GM19455 (cell line): ENCODE measurements around the gene AOX1.
"Not testable (repeated sequence)": the region's sequence is repeated elsewhere in the genome, so short reads cannot be mapped to it uniquely, and the experiment has no call there.

ENCODE experiments used
- ATAC-seq: cut with Tn5 transposase; IDR thresholded peaks from one replicate; pipeline ENCODE4 v1.9.1; 2021; ENCODE audit not compliant: unreplicated experiment

Gene AOX1

GRCh38 chr2:200585730-200586643 lies at the start of gene AOX1:
TSS of gene AOX1 (plus strand) at chr2:200586014. CDS start at chr2:200586109, 95 bp downstream.
- no peak for ATAC-seq

DNA sequence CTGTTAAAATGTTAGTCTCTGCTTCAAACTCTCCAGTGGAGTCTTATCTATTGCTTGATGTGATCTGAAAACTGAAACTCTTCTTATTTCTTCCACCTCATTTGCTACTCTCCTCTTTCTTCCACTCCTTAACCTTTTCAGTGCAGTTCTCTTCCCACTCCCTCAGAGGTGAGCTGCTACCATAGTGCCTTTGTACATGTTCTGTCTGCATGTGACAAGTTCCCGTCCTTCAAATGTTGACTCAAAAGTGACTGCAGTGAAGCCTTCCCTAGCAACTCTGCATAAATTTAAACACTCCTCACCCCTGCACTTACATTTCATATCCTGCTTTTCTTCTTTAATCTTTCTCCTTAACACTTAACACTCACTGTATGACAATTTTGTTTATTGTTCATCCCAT lies 47.7 kb upstream of the AOX1 start:
- ATAC-seq, result no peak

GRCh38 chr2:200540793-200541192 lies 45.0 kb upstream of the AOX1 start:
- no peak for ATAC-seq

GRCh38 chr2:200566596-200566995 lies 19.2 kb upstream of the AOX1 start:
- ATAC-seq, result not testable (repeated sequence)

- no peak for ATAC-seq
These were observed 17.9 kb upstream of the AOX1 start for GRCh38 chr2:200567932-200568331.

- no peak for ATAC-seq
These were observed 9.9 kb upstream of the AOX1 start for GRCh38 chr2:200575957-200576356.

GRCh38 chr2:200577027-200577426 lies 8.8 kb upstream of the AOX1 start:
- no peak for ATAC-seq

- no peak for ATAC-seq
These were observed 7.0 kb upstream of the AOX1 start for GRCh38 chr2:200578778-200579177.

DNA sequence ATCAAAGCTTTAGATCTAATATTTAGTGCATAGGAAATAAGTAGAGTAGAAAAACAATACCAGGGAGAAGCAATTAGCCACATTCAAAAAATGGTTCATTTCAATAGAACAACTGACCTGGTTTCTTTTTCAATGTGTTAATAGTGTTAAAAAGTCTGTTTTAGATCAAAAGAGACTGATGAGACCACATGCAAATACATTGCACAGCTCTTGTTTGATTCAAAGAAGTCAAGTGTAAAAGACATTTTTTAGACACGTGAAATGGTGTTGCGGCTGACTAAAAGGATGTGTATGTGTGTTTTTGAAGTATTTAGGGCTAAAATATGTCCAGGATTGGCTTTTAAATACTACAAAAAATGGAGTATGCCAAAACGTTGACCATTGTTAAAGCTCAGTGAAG lies 1.2 kb upstream of the AOX1 start:
- ATAC-seq, result no peak

- no peak for ATAC-seq
These were observed 479 bp upstream of the AOX1 start for GRCh38 chr2:200585340-200585729.

GRCh38 chr2:200586644-200586975 lies 796 bp downstream of the AOX1 start:
- ATAC-seq, result no peak

- no peak for ATAC-seq
These were observed 1.3 kb downstream of the AOX1 start for GRCh38 chr2:200587007-200587616.

DNA sequence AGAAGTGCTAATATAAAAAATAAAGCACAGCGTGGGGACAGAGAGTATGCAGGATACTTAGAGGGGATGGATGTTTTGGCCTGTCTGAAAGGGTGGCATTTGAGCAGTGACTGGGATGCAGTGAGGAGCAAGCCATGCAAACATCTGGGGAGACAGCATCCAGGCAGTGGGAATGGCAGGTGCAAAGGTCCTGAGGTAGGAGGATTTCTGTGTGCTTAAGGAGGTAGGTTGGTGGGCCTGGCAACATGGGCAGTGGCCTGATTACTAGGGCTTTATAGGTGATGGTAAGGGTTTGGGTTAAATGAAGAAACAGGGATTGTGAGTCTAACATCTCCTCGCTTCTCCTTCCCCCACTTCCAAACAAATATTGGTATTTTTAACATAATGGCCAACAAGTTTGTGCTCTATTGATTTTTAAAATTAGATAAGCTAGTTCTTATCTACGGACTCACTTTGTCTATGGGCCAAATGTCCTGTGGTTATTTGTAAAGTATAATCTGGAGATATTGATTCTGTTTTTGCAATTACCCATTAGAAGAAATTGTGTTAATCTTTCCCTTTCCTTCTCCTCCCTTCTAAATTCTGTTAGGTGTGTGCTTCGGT lies 2.4 kb downstream of the AOX1 start:
- no peak for ATAC-seq

- no peak for ATAC-seq
These were observed 4.3 kb downstream of the AOX1 start for GRCh38 chr2:200590090-200590489.

GRCh38 chr2:200591308-200591707 lies 5.5 kb downstream of the AOX1 start:
- ATAC-seq, result no peak

GRCh38 chr2:200592406-200593075 lies 6.7 kb downstream of the AOX1 start:
- ATAC-seq, result no peak

DNA sequence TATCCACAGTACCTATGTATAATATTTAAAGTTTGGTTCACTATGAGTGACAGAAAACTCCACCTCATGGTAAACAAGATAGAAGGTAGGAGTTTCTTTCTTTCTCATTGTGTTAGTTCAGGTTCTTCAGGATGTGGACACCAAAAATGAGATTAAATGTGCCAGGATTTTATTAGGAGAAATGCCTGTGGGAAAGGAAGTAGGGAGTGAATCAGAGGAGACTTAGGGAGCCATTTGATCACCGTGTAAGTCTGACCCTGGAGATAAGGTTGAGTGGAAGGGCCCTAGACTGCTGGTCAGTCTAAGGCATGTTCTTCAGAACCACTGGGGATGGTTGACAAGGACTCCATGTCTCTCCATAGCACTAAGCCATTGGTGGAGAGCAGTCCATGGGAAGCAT lies 8.1 kb downstream of the AOX1 start:
- ATAC-seq, result no peak

GRCh38 chr2:200595913-200596312 lies 10.1 kb downstream of the AOX1 start:
- no peak for ATAC-seq

DNA sequence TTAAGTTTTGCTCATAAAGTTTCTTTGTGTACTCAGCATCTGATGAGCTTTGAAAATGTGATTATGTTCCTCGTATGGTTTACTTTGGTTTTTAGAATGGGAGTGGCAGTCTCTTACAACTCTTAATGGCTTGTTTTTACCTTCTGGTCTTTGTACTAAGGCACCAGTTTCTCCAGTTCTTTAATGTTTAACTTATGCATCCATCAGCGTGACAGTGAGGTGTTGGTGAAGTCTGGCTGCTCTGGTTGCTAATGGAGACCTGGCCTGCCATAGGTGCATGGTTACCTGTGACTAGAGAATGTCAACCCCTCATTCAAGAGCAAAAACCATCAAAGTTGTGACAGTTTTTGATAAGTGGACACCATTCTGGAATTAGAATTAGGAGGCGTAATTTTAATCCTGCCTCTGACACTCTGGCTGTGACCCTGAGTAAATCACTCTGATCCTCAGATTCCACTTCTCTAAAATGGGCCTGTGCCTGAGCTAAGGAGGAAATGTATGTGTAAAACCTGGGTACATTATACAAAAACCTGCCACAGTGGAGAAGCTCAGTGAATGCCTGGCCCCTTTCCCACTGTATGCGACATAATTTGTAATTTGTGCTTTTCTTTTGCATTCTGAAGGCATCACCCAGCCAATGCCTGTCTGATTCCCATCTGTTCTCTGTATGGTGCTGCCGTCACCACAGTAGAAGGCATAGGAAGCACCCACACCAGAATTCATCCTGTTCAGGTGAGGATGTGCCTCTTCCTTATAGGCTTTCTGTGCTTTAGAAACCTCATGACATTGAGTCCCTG lies 11.2 kb downstream of the AOX1 start:
- no peak for ATAC-seq

DNA sequence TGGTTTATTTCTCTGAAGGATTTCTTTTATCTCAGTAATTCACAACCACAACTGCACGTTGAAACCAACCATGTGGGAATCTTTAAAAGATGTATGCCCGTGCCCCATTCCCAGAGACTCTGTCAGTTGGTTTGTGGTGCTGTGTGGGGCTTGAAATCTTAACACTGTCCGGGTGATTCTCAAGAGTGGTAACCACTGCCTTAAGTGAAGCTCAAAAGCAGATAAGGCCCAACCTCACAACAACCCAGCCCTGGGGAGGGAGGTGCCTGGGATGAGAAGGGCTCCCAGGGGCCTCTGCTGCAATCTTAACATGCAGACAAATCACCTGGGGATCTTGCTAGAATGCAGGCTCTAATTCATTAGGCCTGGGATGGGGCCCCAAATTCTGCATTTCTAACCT lies 13.4 kb downstream of the AOX1 start:
- no peak for ATAC-seq
